Chondrocyte (in vitro differentiated cells): Measurements from ENCODE around the gene PRSS57. TPM values are rescaled to one million over a fixed set of nuclear protein-coding genes. Genes with fewer than 3 reads are reported as not detected.
A peak's percentile ranks its signal among the peaks of the same experiment; 100 is the strongest.

Experiments
- DNase-seq: peaks from one replicate; pipeline ENCODE4 v3.0.0; 2021; ENCODE audit warnings: mixed read lengths, low spot score
- H3K27ac Mint-ChIP-seq: one replicate; pipeline ENCODE4 v1.8.0; 2021; ENCODE audit warnings: mild to moderate bottlenecking, moderate library complexity, mixed read lengths; ENCODE audit not compliant: unreplicated experiment
- H3K27me3 Mint-ChIP-seq: 2 replicates; pipeline ENCODE4 v1.8.0; 2021; ENCODE audit warnings: low read depth, mixed read lengths
- H3K36me3 Mint-ChIP-seq: 2 replicates; pipeline ENCODE4 v1.8.0; 2021; ENCODE audit warnings: low read depth, mixed read lengths
- H3K4me1 Mint-ChIP-seq: 2 replicates; pipeline ENCODE4 v1.8.0; 2021; ENCODE audit warnings: low read depth, mild to moderate bottlenecking, mixed read lengths
- H3K4me3 Mint-ChIP-seq: one replicate; pipeline ENCODE4 v1.8.0; 2021; ENCODE audit warnings: mild to moderate bottlenecking, moderate library complexity, mixed read lengths; ENCODE audit not compliant: unreplicated experiment
- H3K9me3 Mint-ChIP-seq: 2 replicates; pipeline ENCODE4 v1.8.0; 2021; ENCODE audit warnings: low read depth, mixed read lengths
- CTCF ChIP-seq: fragments of 200-600 bp; sonication (generic); IDR thresholded peaks from 2 replicates; pipeline ENCODE4 v1.5.0; 2021; ENCODE audit warnings: antibody characterized with exemption, mild to moderate bottlenecking, moderate library complexity
- total RNA-seq: library from RNA; stranded (reverse); gene quantifications from 3 replicates; pipeline ENCODE4 v1.2.1, GENCODE V29; 2021

PRSS57 gene
- total RNA-seq, 1 donor from 2014 or later: not detected

- H3K9me3 Mint-ChIP-seq: peaks cover under 1% of the 10 kb centered on the region
- no peak for TF ChIP-seq CTCF
- no peaks in the 10 kb centered on the region for H3K27me3 Mint-ChIP-seq
- peaks cover 25% of the 10 kb centered on the region for H3K4me1 Mint-ChIP-seq
- peak overlapping the region; percentile 45 for H3K27ac Mint-ChIP-seq
- no peak for DNase-seq
- peaks cover 4% of the 10 kb centered on the region for H3K36me3 Mint-ChIP-seq
- H3K4me3 Mint-ChIP-seq: no peak overlapping the region
Observed at GRCh38 chr19:720345-721160, 25.3 kb upstream of the PRSS57 start.

- no peak overlapping the region for H3K4me3 Mint-ChIP-seq
- H3K36me3 Mint-ChIP-seq: peaks cover 9% of the 10 kb centered on the region
- H3K27me3 Mint-ChIP-seq: no peaks in the 10 kb centered on the region
Observed at GRCh38 chr19:719636-720344, 24.5 kb upstream of the PRSS57 start.

GRCh38 chr19:718991-719512 is 23.8 kb upstream of the PRSS57 start:
- Mint-ChIP-seq H3K27me3 (no peaks in the 10 kb centered on the region), H3K4me3 (no peak overlapping the region), H3K4me1 (peaks cover 25% of the 10 kb centered on the region), H3K9me3 (peaks cover 4% of the 10 kb centered on the region), H3K36me3 (peaks cover 9% of the 10 kb centered on the region), H3K27ac (no peak overlapping the region)
- DNase-seq: no peak
- TF ChIP-seq CTCF: no peak

More at GRCh38 chr19:719636-720344, 24.5 kb upstream of the PRSS57 start:
- no peak overlapping the region for H3K27ac Mint-ChIP-seq
- DNase-seq: no peak
- H3K9me3 Mint-ChIP-seq: peaks cover 4% of the 10 kb centered on the region
- peaks cover 25% of the 10 kb centered on the region for H3K4me1 Mint-ChIP-seq
- no peak for TF ChIP-seq CTCF

GRCh38 chr19:718251-718951 is 23.1 kb upstream of the PRSS57 start:
- Mint-ChIP-seq H3K4me1 (peaks cover 25% of the 10 kb centered on the region), H3K27ac (peak overlapping the region; percentile 61), H3K4me3 (no peak overlapping the region), H3K9me3 (peaks cover 4% of the 10 kb centered on the region), H3K36me3 (peaks cover 9% of the 10 kb centered on the region), H3K27me3 (no peaks in the 10 kb centered on the region)
- TF ChIP-seq CTCF: no peak
- no peak for DNase-seq

- peaks cover 4% of the 10 kb centered on the region for H3K9me3 Mint-ChIP-seq
- no peak for DNase-seq
- H3K36me3 Mint-ChIP-seq: peaks cover 11% of the 10 kb centered on the region
- H3K4me1 Mint-ChIP-seq: peaks cover 32% of the 10 kb centered on the region
- TF ChIP-seq CTCF: no peak
- no peak overlapping the region for H3K4me3 Mint-ChIP-seq
- no peaks in the 10 kb centered on the region for H3K27me3 Mint-ChIP-seq
- no peak overlapping the region for H3K27ac Mint-ChIP-seq
Observed at GRCh38 chr19:715347-715746, 20.1 kb upstream of the PRSS57 start.
